Measurements from ENCODE around the gene DRGX.

The DRGX gene

GRCh38 chr10:49384268-49384953, 11.5 kb downstream of the DRGX start:
- Histone ChIP-seq H3K27me3 (replicated peaks; ENCODE audit: insufficient read depth, low read length) (no peaks in the 10 kb centered on the region), H3F3A (ENCODE audit: insufficient read depth, low read length) (no peaks in the 10 kb centered on the region), H3K4me3 (ENCODE audit: low read length) (no peak overlapping the region), H3K4me1 (ENCODE audit: low read length) (no peaks in the 10 kb centered on the region), H3K27ac (ENCODE audit: low read length) (no peak overlapping the region), H3K9me2 (replicated peaks; ENCODE audit: insufficient read depth, low read length) (no peaks in the 10 kb centered on the region), H3K79me2 (ENCODE audit: low read length) (no peaks in the 10 kb centered on the region), H3K4me2 (ENCODE audit: low read depth, low read length) (no peak overlapping the region), H3K9me3 (replicated peaks; ENCODE audit: insufficient read depth, low read length) (no peaks in the 10 kb centered on the region), H3K9ac (ENCODE audit: low read length) (no peak overlapping the region), H2AFZ (ENCODE audit: low read length) (no peak overlapping the region), H3K36me3 (replicated peaks; ENCODE audit: insufficient read depth, low read length) (no peaks in the 10 kb centered on the region), H4K20me1 (ENCODE audit: insufficient read depth, low read length) (no peaks in the 10 kb centered on the region)
- no peak for DNase-seq
- TF ChIP-seq EZH2 (optimal IDR thresholded peaks at IDR 0.05; ENCODE audit: low read depth, low read length): no peak
- no peak for TF ChIP-seq EZH2phosphoT487 (IDR thresholded peaks at IDR 0.05; ENCODE audit: low read length)
- TF ChIP-seq CTCF (IDR thresholded peaks at IDR 0.05; ENCODE audit: low read length): no peak

GRCh38 chr10:49383853-49384252, 12.0 kb downstream of the DRGX start:
- no peak for DNase-seq
- TF ChIP-seq EZH2phosphoT487 (IDR thresholded peaks at IDR 0.05; ENCODE audit: low read length) (no peak), EZH2 (optimal IDR thresholded peaks at IDR 0.05; ENCODE audit: low read depth, low read length) (no peak), CTCF (IDR thresholded peaks at IDR 0.05; ENCODE audit: low read length) (no peak)
- Histone ChIP-seq H4K20me1 (ENCODE audit: insufficient read depth, low read length) (no peaks in the 10 kb centered on the region), H3K4me3 (ENCODE audit: low read length) (no peak overlapping the region), H3K9me3 (replicated peaks; ENCODE audit: insufficient read depth, low read length) (no peaks in the 10 kb centered on the region), H3K4me2 (ENCODE audit: low read depth, low read length) (no peak overlapping the region), H2AFZ (ENCODE audit: low read length) (no peak overlapping the region), H3K27me3 (replicated peaks; ENCODE audit: insufficient read depth, low read length) (no peaks in the 10 kb centered on the region), H3K36me3 (replicated peaks; ENCODE audit: insufficient read depth, low read length) (no peaks in the 10 kb centered on the region), H3K9me2 (replicated peaks; ENCODE audit: insufficient read depth, low read length) (no peaks in the 10 kb centered on the region), H3K27ac (ENCODE audit: low read length) (no peak overlapping the region), H3F3A (ENCODE audit: insufficient read depth, low read length) (no peaks in the 10 kb centered on the region), H3K79me2 (ENCODE audit: low read length) (no peaks in the 10 kb centered on the region), H3K4me1 (ENCODE audit: low read length) (no peaks in the 10 kb centered on the region), H3K9ac (ENCODE audit: low read length) (no peak overlapping the region)

- TF ChIP-seq CTCF (IDR thresholded peaks at IDR 0.05; ENCODE audit: low read length): no peak
- no peak for TF ChIP-seq EZH2 (optimal IDR thresholded peaks at IDR 0.05; ENCODE audit: low read depth, low read length)
- TF ChIP-seq EZH2phosphoT487 (IDR thresholded peaks at IDR 0.05; ENCODE audit: low read length): no peak
- H2AFZ ChIP-seq (ENCODE audit: low read length): no peak overlapping the region
- H3F3A ChIP-seq (ENCODE audit: insufficient read depth, low read length): no peaks in the 10 kb centered on the region
- DNase-seq: no peak
- no peaks in the 10 kb centered on the region for H3K9me3 ChIP-seq (replicated peaks; ENCODE audit: insufficient read depth, low read length)
- H3K27me3 ChIP-seq (replicated peaks; ENCODE audit: insufficient read depth, low read length): no peaks in the 10 kb centered on the region
- H3K4me1 ChIP-seq (ENCODE audit: low read length): no peaks in the 10 kb centered on the region
- no peaks in the 10 kb centered on the region for H3K36me3 ChIP-seq (replicated peaks; ENCODE audit: insufficient read depth, low read length)
- no peak overlapping the region for H3K27ac ChIP-seq (ENCODE audit: low read length)
- no peaks in the 10 kb centered on the region for H3K9me2 ChIP-seq (replicated peaks; ENCODE audit: insufficient read depth, low read length)
- H3K4me2 ChIP-seq (ENCODE audit: low read depth, low read length): no peak overlapping the region
- no peak overlapping the region for H3K4me3 ChIP-seq (ENCODE audit: low read length)
- H4K20me1 ChIP-seq (ENCODE audit: insufficient read depth, low read length): no peaks in the 10 kb centered on the region
- no peak overlapping the region for H3K9ac ChIP-seq (ENCODE audit: low read length)
- H3K79me2 ChIP-seq (ENCODE audit: low read length): no peaks in the 10 kb centered on the region
These were observed 13.1 kb downstream of the DRGX start for GRCh38 chr10:49382826-49383225.

Measured in MM.1S (cell line).